HTERT RPE-1 (cell line): ENCODE results near the gene ZPBP2.
"Not testable (repeated sequence)": the region's sequence is repeated elsewhere in the genome, so short reads cannot be mapped to it uniquely, and the experiment has no call there.

Experiments
- in situ Hi-C: fragments of 300-500 bp; cut with MboI; formaldehyde crosslinking; loops from 4 replicates; pipeline ENCODE4 v1.14.3; 2020; ENCODE audit warnings: low sequenced_read_pairs

Gene ZPBP2

DNA sequence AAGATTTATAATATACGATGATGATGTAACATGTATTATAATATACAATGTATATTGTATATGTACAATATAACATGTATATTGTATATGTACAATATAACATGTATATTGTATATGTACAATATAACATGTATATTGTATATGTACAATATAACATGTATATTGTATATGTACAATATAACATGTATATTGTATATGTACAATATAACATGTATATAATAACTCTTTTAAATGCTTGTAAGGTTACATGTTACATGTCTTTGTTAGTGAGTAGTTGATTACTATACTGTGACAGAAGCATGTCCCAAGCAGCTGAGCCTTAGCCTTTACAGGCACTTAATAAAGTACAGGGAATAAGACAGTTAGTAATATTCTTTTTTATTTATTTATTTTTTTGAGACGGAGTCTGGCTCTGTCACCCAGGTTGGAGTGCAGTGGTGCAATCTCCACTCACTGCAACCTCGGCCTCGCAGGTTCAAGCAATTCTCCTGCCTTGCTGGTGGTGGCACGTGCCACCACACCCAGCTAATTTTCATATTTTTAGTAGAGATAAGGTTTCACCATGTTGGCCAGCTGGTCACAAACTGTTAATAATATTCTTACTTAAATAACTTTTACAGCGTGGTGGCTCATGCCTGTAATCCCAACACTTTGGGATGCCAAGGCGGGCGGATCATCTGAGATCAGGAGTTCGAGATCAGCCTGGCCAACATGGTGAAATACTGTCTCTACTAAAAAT lies 11.9 kb upstream of the ZPBP2 start:
- in situ Hi-C loops, result not testable (repeated sequence)

DNA sequence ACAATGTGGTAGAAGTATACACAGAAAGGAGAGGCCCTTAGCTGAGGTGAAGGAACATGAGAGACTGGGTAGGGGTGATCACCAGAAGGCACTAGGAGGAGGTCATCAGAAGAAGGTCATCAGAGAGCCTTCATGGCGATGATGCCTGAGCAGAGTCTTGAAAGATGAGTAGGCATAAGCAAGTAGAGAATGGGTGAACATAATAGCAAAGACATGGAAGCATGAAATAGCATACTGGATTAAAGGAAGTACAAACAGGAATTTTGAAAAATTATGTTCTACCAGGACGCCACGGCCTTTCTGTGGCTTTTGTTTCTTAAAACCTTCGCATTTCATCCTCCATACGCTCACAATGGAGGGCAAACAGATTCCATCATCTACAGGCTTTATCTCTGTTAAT lies 6.8 kb upstream of the ZPBP2 start:
- in situ Hi-C loops, result no loop called here

DNA sequence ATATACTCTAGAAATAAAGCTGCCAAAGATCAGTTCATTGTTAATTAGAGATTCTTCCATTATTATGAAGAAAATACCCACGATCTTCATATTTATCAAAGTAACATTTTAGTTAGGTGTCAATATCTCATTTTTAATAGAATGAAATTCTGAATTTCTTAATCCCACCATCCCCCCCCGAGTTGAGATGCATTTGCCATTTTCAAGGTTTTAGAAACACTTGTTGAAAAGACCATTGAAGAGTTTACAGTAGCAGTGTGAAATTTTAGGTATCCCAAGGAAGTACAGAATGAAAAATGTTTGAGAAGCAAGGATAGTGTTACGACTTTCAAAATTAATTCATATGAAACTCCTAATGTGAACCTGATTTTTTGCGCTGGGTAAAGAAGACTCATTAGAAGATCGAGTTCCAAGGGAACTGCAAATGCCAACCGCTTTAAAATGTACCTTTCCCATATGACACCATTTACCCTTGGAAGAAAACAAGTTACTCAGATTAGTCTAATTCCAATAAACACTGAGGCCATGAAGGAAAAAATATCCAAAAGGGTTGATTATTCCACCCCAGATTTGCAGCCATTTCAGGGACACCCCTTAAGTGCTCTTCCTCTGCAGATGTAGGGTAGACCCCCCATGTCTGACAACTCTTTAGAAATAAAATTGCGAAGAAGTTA lies 4.6 kb upstream of the ZPBP2 start:
- in situ Hi-C loops, result no loop called here

DNA sequence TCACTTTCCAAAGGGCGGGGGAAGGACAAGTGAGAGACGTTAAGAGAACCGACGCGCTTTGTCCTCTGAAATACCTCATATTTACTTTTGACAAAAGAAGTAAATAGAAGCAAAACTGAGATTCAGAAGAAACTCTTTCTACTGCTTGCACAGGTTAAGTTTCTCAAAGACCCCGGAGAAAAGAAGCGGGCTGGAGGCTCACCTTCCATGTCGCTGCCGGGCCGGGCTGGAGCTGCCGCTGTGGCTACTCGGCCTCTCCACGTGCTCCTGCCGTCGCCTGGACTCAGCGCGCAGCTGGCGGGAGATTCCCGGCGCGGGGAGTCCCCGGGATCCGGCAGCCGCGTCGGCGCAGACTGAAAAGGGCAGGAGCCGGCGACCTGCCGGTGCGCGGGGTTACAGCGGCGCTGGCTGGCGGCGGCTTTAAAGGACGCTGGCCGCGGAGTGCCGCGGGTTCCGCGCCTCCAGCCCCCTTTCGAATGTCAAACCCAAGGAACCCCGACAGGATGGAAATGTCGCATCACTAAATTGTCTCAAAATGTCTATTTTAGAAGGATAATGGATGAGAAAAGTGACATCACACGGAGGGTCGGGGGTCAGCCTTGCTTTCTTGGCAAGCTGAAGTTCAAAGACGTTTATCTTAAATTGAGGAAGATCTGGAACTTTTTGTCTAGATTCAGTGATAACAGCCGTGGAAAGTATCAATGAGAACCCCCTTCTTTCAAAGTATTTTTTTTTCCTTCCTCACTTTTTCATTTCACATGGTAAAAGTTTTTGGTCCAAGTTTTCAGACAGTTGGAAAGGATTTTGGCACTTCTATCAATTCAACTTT lies 3.9 kb upstream of the ZPBP2 start, which contains the start of gene IKZF3:
Gene IKZF3 (minus strand): TSS at position 395 of the 829 bp plus-strand sequence. CDS start 186 bp downstream, at position 209.
- in situ Hi-C loops, result no loop called here

DNA sequence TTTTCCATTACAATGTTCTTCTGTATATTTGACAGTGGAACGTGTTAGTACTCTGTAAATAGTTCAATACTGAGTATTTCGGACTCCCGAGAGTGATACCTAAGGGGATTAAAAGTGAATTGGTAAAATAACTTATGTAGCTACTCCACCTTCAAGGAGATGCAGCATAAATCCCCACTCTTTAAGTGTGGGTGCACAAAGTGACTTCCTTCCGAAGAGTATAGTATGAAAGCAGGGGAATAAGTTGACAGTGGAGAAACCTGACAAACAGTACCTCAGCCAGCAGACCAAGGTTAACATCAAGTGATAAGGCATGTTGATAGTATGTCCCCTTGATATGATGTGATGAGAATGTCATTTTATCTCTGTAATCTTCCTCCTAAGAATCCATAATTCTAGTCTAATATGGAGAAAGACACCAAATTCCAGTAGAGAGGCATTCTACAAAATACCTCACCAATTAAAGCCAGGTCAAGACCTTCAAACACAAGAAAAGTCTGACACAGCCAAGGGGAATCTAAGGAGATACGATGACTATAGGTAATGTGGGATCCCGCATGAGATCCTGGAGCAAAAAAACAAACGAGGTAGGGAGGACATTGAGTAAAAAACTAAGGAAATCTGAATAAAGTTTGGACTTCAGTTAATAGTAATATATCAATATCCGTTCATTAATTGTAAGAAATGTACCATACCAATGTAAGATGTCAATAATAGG lies 1.8 kb upstream of the ZPBP2 start:
- in situ Hi-C loops, result no loop called here

DNA sequence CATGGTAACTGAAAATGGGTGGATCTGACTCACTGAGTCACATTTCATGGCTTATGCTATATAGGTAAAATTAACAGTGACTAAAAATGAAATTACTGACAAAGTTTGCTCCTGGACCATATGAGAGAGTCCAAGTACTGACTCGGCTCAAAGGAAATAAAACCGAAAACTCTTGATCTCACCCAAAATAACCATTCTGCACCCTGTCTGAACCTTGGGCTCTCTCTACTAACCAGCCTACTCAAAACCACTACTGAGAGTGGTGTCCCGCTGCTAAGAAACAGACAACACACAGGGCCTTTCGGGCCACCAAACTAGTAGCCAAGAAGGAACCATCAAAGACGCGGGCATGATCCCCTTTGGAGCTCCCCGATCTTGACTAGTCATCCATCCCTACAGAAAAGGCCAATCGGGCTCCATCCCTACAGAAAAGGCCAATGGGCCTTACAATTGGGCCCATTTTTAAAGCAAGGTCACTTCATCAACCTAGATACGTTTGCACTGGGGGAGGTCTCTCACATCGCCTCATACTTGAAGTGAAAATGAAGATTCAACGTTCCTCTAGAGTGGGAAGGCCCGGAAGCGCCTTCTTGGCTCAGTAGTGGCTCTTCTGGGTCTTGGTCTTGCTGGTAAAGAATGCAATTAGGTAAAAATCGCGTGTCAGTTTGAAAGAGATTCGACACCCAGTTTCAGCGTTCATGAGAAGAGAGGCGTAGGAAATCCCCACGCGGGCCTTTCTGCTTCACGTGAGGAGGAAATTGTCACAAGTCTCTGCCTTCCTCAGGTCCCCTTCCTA lies 720 bp upstream of the ZPBP2 start:
- in situ Hi-C loops, result no loop called here

DNA sequence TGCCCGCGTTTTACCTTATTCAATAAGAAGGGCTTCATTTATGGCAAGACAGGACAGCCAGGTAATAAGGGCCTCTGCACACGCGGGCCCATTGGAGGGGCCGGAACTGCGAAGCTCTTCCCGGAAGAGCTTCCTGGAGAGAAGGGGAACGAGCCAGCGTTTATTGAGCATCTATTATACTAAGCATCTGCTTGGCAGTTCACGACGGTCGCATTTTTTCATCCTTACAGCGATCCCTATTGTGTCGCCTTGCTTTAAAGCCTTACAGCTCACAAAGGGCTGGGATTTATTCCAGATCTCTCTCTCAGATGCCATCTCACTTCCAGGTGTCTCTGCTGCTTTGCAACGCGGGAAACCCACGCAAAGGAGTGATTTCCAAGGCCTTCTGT lies 546 bp downstream of the ZPBP2 start:
- in situ Hi-C loops, result no loop called here

DNA sequence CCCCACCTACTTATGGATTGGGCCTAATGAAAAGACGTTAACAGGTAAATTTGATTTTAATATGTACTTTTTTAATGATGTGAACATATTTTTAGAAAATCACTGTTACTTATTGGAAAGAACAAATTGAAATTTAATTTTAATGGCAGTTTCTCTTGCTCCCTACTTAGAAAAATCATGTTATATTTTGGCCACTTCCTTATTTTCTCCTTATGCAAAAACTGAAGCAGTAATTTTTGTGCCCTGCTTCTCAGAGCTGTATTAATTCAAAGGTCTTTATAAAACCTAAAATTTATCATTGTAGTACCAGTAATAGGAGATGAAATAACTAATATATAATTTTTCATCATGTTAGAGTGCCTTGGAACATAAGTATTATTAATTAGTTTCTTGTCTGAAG lies 2.8 kb downstream of the ZPBP2 start:
- in situ Hi-C loops, result no loop called here

DNA sequence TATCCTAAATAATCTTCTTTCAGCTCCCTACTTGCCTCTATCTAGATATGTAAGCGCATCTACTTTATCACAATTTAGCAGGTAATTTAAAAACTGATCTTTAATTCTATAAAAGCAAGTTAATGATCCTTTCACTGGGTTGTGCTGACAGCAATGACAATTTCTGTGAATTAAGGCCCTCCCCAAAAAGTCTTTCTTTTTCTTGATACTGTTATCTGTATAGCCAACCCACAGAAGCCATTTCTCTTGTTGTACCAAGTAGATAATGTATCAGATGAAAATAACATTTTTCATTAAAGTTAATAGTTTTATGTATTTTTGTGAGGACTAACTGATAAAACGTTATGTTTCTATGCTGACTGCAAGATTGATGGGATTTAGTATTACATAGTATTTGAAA lies 3.8 kb downstream of the ZPBP2 start:
- in situ Hi-C loops, result no loop called here

DNA sequence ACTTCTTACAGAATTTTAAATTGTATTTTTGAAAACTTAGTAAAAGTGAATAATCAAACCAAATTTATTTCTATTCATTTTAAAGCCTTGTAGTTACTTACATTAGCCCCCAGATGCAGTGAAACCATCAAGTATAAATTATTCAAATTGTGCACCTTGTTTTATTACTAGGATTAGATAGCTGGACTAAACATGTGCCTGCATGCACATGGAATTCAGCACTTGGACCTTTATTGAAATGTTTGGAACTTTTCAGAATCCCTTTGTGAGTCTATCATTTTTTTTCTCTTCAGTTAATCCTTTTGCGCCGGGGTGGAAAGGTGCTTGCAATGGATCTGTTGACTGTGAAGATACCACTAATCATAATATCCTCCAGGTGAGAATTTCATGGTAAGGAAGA lies 4.7 kb downstream of the ZPBP2 start:
- in situ Hi-C loops, result no loop called here

DNA sequence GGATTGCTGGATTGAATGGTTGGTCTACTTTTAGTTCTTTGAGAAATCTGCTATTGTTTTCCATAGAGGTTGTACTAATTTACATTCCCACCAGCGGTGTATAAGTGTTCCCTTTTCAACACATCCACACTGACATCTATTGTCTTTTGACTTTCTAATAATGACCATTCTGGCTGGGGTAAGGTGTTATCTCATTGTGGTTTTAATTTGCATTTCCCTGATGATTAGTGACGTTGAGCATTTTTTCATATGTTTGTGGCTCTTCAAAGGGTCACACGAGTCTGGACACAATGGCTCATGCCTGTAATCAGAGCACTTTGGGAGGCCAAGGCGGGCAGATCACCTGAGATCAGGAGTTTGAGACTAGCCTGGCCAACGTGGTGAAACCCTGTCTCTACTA lies 18.1 kb downstream of the ZPBP2 start:
- in situ Hi-C loops, result not testable (repeated sequence)

DNA sequence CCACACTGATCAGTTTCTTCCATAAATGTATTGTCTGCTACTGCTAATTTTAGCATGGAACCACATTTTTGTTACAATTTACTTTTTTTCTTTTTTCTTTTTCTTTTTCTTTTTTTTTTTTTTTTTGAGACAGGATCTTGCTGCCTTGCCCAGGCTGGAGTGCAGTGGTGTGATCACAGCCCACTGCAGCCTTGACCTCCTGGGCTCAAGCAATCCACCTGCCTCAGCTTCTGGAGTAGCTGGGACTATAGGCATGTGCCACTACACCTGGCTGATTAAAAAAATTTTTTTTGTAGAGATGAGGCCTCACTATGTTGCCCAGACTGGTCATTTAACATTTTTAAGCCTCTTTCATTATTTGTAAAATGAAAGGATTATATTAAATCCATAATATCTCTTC lies 19.1 kb downstream of the ZPBP2 start:
- in situ Hi-C loops, result no loop called here

DNA sequence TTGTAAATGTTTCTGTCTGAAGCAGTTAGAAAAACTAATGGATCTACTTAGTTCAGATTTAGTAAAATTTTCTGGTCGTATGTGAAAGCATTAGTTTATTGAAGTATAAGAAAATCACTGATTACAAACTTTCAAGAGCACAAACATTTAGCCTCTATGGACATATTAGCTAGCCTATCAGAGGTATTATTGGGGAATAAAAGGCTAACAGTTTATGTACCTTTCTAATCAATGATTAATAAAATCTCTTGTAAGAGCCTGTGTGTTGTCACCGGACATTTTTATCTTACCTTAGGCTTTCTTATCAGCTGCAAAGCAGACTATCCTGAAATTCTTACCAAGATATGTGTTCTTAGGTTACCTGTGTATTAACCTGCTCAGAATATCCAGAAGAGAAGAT lies 21.2 kb downstream of the ZPBP2 start:
- in situ Hi-C loops, result no loop called here

DNA sequence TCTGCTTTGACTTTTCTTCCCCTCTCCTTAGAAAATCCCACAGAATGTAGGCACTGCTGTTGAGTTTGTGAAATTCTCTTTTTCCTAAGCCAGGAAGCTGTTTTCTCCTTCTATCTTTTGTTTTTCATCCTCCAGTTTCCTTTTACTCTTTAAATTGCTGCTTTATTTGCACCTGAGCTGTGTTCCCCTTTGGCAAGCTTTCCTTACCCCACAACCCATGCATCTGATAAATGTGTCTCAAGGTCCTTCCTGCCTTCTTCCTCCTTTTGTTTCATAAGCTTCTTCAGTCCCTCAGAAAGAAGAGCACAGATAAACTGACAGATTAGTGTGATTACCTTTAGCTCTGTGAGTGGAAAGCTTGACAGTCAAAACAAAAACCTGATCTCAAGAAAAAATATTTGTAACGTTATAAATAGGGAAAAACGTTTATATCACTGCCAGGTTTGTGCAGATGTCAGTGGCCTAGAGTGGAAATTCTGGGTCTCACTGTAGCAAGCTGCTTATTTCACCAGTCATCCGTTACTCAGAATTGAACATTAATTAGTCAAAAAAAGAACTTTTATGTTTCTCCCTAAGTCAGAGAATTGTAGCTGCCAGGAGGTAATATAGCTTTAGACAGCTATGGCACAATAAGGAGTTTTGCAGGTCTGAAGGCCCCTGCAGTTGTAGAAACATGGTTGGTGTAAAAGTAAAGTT lies 26.8 kb downstream of the ZPBP2 start:
- in situ Hi-C loops, result no loop called here

DNA sequence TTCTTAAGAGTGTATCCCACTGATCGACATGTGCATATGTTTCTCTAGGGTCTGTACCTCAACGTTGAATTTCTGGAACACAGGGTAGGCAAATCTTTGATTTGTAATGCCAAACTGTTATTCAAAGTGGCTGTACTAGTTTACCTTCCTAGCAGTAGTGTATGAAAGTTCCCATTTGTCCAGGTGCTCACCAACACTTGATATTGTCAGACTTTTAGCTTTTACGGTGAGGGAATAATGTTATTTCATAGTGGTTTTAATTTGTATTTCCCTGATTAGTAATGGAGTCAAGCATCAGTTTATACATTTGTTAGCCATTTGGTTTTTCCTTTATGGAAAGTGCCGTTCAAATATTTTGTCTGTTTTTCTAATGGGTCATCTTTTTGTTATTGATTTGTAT lies 30.1 kb downstream of the ZPBP2 start:
- in situ Hi-C loops, result no loop called here

DNA sequence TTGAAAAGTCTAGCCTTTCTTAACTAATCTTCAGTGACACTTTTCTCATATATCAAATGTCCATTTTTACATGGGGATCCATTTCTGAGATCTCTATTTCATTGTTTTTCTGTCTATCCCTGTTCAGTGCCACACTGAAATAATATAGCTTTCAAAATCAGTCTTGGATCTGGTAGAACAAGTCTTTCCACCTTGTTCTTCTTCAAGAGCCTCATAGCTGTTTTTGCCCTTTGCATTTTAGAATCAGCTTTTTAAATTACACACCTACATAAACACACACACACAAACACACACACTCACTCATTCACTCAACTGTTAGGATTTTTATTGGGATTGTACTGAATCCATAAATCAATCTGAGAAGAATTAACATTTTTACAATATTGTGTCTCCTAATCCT lies 31.2 kb downstream of the ZPBP2 start:
- in situ Hi-C loops, result no loop called here

DNA sequence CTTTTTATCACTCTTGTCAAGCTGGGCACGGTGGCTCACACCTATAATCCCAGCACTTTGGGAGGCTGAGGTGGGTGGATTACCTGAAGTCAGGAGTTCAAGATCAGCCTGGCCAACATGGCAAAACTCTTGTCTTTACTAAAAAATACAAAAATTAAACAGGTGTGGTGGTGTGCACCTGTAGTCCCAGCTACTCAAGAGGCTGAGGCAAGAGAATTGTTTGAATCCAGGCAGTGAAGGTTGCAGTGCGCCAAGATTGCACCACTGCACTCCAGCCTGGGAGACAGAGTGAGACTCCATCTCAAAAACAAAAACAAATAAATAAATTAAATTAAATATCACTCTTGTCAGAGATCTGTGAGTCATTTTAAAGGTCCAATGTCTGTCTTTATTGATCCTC lies 34.0 kb downstream of the ZPBP2 start:
- in situ Hi-C loops, result not testable (repeated sequence)

DNA sequence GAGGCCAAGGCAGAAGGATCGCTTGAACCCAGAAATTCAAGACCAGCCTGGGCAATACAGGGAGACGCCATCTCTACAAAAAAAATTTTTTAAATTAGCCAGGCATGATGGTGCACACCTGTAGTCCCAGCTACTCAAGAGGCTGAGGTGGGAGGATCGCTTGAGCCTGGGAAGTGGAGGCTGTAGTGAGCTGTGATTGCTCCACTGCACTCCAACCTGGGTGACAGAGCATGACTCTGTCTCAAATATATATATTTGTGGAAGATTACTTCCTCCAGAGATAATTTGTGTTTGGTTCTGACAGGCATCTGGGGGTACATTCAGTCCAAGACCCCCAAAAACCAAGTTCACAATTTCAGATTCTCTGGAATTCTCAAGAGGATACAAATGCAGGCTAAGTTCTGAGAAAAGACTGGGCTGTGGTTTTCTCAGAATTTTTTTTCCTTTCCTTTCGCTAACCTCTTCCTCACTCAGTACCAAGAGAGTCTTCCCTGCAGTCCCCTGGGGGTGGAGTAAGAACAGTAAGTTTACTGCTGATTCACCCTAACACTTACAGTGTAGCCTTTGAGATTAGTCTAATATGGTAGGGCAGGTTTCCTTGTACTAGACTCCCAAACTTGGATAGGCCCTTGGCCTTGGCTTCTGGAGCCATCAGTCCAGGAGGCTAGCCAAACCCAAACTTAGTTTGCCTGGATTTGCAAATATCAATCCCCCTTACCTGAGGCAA lies 35.3 kb downstream of the ZPBP2 start:
- in situ Hi-C loops, result no loop called here

DNA sequence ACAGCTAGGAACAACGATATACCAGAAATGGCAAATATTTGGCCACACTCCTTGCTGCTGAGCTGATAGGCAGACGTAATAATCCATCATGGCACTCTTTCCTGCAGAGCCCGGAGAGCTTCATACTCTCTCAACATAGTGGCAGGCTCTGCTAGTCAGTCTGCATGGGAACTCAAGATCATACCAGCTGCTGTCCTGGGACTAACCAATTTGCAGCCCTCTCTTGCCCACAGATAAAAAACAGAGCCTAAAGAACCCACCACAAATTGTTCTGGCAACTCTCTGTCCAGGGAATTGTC lies 36.9 kb downstream of the ZPBP2 start:
- in situ Hi-C loops, result no loop called here
